Frontal cortex (tissue), 4 donors: ENCODE measurements around the gene ACTN4. TPM values are rescaled to one million over a fixed set of nuclear protein-coding genes. Genes with fewer than 3 reads are reported as not detected.
"Not testable (repeated sequence)": the region's sequence is repeated elsewhere in the genome, so short reads cannot be mapped to it uniquely, and the experiment has no call there.

Experiments used
- DNase-seq, 2 donors: peaks; one replicate each; pipeline ENCODE4 v3.0.0; 2012; ENCODE audit warnings: low spot score in 2 of 2
- FAIRE-seq: peaks from 2 replicates; lab custom pipeline; 2012; peaks lifted over from hg19 to GRCh38; lab: Jason Lieb, UNC
- total RNA-seq: library from RNA; depleted of rRNA; stranded (reverse); fragments of >200 nt; gene quantifications from one replicate; pipeline ENCODE4 v1.2.3, GENCODE V29; 2014
- donor health status: control.
- donor health status: control.
- donor health status: control.

Gene ACTN4
- total RNA-seq, 1 donor from 2014 or later = 50.1 TPM

- FAIRE-seq = no peak
- no peak for DNase-seq
Measured at GRCh38 chr19:38743394-38744297, 96.2 kb downstream of the ACTN4 start.

DNA sequence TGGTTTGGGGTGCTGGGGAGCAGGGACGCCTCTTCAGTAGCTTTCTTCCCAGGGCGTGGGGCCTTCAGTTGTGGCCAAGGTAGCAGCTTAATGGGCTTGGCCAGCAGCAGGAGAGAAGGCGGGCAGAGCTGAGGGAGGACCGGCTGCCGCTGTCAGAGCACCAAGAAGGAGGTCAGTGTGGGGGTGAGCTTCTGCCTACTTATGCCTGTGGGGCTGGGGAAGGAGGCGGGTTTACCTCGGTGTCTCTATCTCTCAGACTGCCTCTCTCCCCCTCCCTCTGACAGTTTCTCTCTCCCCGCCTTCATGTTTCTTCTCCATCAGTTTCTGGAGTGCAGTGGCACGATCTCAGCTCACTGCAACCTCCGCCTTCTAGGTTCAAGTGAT, 96.8 kb downstream of the ACTN4 start, which contains the start of gene CAPN12:
Gene CAPN12, minus strand, starts transcription at position 177 of the 384 bp plus-strand sequence. CDS start 309 bp downstream, outside the sequence.
- no peak for FAIRE-seq

DNA sequence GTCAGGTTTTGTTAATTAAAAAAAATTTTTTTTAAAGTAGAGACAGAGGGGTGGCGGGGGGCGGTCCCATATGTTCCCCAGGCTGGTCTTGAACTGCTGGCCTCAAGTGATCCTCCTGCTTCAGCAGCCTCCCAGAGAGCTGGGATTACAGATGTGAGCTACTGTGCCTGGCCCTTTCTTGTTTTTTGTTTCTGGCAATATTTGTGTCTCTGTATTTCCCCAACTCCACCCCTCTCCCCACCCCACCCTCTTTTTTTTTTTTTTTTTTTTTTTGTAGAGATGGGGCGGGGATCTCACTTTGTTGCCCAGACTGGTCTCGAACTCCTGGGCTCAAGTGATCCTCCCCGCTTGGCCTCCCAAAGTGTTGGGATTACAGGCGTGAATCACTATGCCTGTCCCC, 97.4 kb downstream of the ACTN4 start:
- FAIRE-seq (no peak), DNase-seq (no peak)

More for the DNA sequence above, 96.8 kb downstream of the ACTN4 start, which contains the start of gene CAPN12:
- peak in 1 of 2 donors; percentile 20 for DNase-seq

DNA sequence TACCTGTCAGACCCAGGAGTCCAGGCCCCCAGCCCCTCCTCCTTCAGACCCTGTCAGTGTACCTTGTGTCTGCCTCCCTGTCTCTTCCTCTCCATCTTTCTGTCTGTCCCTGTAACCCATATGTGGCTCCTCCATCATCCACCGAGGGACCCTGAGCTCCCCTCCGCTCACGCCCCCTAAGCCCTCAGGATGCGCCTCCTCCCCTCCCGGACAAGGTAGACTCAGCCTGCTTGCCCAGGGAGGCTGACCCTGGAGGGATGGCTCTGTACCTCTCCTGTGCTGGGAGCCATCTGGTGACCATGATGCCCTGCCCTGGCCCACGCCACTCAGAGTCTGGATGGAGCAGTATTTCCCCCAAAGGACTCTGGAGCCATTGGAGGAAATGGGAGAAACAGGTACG, 97.9 kb downstream of the ACTN4 start:
- FAIRE-seq (no peak), DNase-seq (no peak)

- not testable (repeated sequence) for FAIRE-seq
Measured at GRCh38 chr19:38753783-38754182, 106.3 kb downstream of the ACTN4 start.

GRCh38 chr19:38754196-38754595, 106.7 kb downstream of the ACTN4 start:
- not testable (repeated sequence) for FAIRE-seq, DNase-seq

More at GRCh38 chr19:38753783-38754182, 106.3 kb downstream of the ACTN4 start:
- not testable (repeated sequence) for DNase-seq

DNA sequence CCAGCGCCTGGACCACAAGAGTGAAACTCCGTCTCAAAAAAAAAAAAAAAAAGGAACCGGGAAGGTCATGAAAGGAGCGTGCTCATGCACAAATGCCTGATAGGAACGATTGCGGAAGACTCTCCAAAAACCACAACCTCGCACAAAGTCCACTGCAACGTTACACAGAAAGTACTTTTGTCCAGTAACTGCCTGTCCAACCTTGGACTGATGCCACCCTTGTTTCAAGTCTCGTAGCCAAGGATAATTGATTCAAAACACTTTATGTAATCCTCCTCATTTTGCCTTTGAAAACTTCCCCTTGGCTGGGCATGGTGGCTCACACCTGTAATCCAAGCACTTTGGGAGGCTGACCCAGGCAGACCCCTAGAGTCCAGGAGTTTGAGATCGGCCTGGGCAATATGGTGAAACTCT, 112.1 kb downstream of the ACTN4 start:
- FAIRE-seq (no peak), DNase-seq (no peak)

DNA sequence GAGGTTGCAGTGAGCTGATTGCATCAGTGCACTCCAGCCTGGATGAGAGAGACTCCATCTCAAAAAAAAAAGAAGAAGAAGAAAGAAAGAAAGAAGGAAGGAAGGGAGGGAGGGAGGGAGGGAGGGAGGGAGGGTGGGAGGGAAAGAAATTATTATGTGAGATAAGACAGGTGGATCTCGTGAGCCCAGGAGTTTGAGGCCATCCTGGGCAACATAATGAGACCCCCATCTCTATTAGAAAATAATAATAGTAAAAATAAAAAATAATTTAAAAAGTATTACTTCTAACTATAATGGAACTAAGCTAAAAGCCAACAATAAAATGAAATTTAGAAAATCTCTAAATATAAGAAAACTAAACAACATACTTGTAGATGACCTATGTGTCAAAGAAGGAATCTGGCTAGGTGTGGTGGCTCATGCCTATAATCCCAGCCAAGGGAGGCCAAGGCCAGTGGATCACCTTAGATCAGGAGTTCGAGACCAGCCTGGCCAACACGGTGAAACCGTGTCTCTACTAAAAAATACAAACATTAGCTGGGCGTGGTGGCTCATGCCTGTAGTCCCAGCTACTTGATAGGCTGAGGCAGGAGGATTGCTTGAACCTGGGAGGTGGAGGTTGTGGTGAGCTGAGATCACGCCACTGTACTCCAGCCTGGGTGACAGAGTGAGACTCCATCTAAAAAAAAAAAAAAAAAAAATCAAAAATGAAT, 113.5 kb downstream of the ACTN4 start:
- FAIRE-seq, DNase-seq: not testable (repeated sequence)

- DNase-seq, FAIRE-seq: not testable (repeated sequence)
Measured at GRCh38 chr19:38761884-38762389, 114.5 kb downstream of the ACTN4 start.

DNA sequence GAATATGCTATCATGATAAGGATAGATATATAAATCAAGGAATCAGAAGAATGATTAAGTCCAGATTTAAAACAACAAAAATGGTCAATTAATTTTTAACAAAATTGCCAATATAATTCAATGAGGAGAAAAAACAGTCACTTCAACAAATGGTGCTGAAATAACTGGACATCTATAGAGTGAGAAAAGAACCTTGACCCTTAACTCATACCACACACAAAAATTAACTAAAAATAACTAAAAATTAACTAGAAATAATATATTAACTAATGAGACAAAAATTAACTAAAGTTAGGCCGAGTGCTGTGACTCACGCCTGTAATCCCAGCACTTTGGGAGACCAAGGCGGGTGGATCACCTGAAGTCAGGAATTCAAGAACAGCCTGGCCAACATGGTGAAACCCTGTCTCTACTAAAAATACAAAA, 116.4 kb downstream of the ACTN4 start:
- FAIRE-seq = no peak
- DNase-seq = no peak

GRCh38 chr19:38765214-38765613, 117.8 kb downstream of the ACTN4 start:
- DNase-seq (no peak), FAIRE-seq (no peak)

DNA sequence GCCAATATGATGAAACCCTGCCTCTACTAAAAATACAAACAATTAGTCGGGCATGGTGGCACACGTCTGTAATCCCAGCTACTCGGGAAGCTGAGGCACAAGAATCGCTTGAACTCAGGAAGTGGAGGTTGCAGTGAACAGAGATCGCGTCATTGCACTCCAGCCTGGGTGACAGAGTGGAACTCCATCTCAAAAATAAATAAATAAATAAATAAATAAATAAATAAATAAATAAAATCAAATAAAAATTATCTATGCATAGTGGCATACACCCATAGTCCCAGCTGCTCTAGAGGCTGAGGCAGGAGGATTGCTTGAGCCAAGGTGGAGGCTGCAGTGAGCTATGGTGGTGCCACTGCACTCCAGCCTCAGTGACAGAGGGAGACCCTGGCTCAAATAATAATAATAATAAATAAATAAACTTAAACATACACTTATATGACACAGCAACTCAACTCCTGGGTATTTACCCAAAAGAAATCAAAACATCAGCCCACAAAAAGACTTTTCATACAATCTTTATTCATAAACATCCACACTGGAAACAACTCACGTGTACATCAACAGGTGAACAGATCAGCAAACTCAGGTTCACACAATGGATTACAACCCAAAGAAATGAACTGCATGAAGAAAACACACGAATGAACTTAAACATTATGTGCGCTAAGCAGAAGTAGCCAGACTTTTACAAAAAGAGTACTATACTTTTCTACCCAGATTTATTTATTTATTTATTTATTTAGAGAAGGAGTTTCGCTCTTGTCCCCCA, 119.0 kb downstream of the ACTN4 start:
- no peak for FAIRE-seq
- no peak for DNase-seq

DNA sequence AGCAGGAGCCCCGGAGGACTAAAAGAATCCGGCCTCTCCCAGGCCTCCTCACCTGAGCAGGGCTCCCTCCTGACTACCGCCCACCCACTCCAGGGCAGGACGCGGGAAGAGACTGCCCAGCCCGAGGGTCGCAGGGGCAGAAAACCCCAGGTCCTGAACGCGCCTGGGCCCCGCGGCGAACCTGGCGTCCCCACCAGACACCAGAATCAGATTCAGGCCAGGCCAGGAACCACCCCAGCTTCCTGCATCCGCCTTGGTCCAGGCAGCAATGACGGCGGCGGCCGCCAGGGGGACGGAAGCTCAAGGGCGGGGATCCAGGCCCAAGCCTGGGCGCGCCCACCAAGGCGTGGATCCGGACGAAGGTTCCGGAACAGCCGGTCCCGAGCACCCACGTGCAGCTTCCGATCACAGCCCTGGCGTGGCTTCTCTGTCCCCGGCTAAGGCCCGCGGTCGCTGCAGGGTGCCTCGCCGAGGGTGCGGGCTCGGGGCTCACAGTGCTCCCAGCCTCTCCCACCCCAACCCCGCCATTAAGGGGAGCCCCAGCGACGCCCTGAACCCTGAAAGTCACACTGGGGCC, 122.3 kb downstream of the ACTN4 start:
- no peak for FAIRE-seq
- DNase-seq = peak; percentile 72 to 73

- DNase-seq, FAIRE-seq: not testable (repeated sequence)
Measured at GRCh38 chr19:38770228-38770948, 122.9 kb downstream of the ACTN4 start.

- not testable (repeated sequence) for DNase-seq, FAIRE-seq
Measured at GRCh38 chr19:38770949-38771275, 123.5 kb downstream of the ACTN4 start.

- not testable (repeated sequence) for DNase-seq, FAIRE-seq
Measured at GRCh38 chr19:38771569-38771968, 124.1 kb downstream of the ACTN4 start.

GRCh38 chr19:38773469-38774177, 126.2 kb downstream of the ACTN4 start, which contains the start of gene LGALS7:
Gene LGALS7 (minus strand): TSS chr19:38773517. CDS start chr19:38773492, 25 bp downstream.
- FAIRE-seq (no peak), DNase-seq (no peak)
